ENCODE results near the gene FGR. TPM values are rescaled to one million over a fixed set of nuclear protein-coding genes. Genes with fewer than 3 reads are reported as not detected.
A peak's percentile ranks its signal among the peaks of the same experiment; 100 is the strongest.

FGR gene
- total RNA-seq, 1 donor = 0.36 TPM

DNA sequence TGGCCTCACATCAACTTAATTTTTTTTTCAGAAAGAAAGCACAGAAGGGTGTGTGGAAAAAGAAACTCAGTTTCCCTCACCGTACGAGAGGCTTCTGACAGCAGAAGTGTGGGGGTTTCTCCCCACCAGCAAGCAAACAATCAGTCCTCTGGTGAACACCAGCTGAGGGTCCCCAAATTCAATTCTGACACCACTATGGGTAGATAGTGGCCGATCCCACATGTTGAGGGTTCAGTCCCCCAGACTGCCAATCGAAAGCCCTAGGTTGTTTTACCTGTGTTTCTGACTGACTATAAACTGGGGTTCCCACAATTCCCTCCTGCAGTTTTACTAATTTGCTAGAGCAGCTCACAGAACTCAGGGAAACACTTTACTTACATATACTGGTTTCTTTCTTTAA lies 34.9 kb upstream of the FGR start:
- TF ChIP-seq, protein P1, sequence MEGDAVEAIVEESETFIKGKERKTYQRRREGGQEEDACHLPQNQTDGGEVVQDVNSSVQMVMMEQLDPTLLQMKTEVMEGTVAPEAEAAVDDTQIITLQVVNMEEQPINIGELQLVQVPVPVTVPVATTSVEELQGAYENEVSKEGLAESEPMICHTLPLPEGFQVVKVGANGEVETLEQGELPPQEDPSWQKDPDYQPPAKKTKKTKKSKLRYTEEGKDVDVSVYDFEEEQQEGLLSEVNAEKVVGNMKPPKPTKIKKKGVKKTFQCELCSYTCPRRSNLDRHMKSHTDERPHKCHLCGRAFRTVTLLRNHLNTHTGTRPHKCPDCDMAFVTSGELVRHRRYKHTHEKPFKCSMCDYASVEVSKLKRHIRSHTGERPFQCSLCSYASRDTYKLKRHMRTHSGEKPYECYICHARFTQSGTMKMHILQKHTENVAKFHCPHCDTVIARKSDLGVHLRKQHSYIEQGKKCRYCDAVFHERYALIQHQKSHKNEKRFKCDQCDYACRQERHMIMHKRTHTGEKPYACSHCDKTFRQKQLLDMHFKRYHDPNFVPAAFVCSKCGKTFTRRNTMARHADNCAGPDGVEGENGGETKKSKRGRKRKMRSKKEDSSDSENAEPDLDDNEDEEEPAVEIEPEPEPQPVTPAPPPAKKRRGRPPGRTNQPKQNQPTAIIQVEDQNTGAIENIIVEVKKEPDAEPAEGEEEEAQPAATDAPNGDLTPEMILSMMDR (IDR thresholded peaks at IDR 0.05; ENCODE audit: extremely low read depth, low read depth, low read length) = no peak
- Histone ChIP-seq H3K79me2 (ENCODE audit: insufficient read depth, low read length) (no peaks in the 10 kb centered on the region), H3K36me3 (ENCODE audit: insufficient read depth, low read length) (no peaks in the 10 kb centered on the region), H2AFZ (ENCODE audit: low read length) (no peak overlapping the region), H3K27ac (ENCODE audit: low read depth, low read length) (no peak overlapping the region), H3K27me3 (ENCODE audit: insufficient read depth, low read length) (no peaks in the 10 kb centered on the region), H3K9me3 (ENCODE audit: low read depth, low read length) (no peaks in the 10 kb centered on the region), H3K4me2 (ENCODE audit: insufficient read depth, low read length) (peak overlapping the region; percentile 92), H3K4me1 (ENCODE audit: insufficient read depth, low read length) (peaks cover 19% of the 10 kb centered on the region), H4K20me1 (ENCODE audit: insufficient read depth, low read length) (no peaks in the 10 kb centered on the region), H3K4me3 (ENCODE audit: insufficient read depth, low read length) (no peak overlapping the region)
- DNase-seq (ENCODE audit: insufficient read length, low spot score, missing footprints) = no peak

DNA sequence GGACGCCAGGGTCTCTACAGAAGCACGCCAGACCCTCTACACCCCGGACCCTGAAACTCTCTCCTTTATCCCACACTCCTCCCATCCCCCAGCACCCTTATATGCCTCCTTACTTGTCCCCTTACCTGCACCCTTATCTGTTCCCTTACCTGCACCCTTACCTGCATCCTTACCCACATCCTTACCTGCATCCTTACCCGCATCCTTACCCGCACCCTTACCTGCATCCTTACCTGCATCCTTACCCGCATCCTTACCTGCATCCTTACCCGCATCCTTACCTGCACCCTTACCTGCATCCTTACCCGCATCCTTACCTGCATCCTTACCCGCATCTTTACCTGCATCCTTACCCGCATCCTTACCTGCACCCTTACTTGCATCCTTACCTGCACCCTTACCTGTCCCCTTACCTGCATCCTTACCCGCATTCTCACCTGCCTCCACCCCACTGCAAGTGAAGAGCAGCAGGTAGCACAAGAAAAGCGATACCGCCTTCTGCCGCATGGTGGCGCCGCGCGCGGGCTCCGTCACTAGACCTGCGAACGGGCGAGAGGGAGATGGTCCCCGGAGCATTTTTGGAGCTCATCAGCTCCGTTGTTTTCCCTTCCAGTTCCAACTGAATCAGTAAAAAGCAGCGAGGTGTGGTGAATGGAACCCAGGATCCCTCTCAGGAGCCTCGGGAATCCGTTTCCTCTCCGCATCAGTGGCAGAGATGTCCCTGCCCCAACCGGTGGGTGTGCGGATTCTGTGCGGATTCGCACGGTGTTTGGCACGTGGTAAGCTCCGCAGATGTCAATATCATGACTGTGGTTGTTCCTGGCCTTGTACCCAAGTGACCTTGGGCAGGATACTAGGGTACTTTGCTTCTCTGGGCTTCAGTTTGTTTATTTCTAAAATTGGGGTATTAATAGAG lies 34.1 kb upstream of the FGR start:
- H3K27ac ChIP-seq (ENCODE audit: low read depth, low read length) = no peak overlapping the region
- H3K4me2 ChIP-seq (ENCODE audit: insufficient read depth, low read length) = peak overlapping the region; percentile 92
- H4K20me1 ChIP-seq (ENCODE audit: insufficient read depth, low read length) = no peaks in the 10 kb centered on the region
- peak; percentile 95 for DNase-seq (ENCODE audit: insufficient read length, low spot score, missing footprints)
- H3K4me1 ChIP-seq (ENCODE audit: insufficient read depth, low read length) = peaks cover 19% of the 10 kb centered on the region
- TF ChIP-seq, protein P1 (IDR thresholded peaks at IDR 0.05; ENCODE audit: extremely low read depth, low read depth, low read length) = peak; percentile 93
- no peaks in the 10 kb centered on the region for H3K79me2 ChIP-seq (ENCODE audit: insufficient read depth, low read length)
- no peaks in the 10 kb centered on the region for H3K36me3 ChIP-seq (ENCODE audit: insufficient read depth, low read length)
- H3K4me3 ChIP-seq (ENCODE audit: insufficient read depth, low read length) = peak overlapping the region; percentile 67
- H3K9me3 ChIP-seq (ENCODE audit: low read depth, low read length) = no peaks in the 10 kb centered on the region
- H3K27me3 ChIP-seq (ENCODE audit: insufficient read depth, low read length) = no peaks in the 10 kb centered on the region
- peak overlapping the region; percentile 95 for H2AFZ ChIP-seq (ENCODE audit: low read length)

GRCh38 chr1:27668121-27668807 lies 33.3 kb upstream of the FGR start:
- Histone ChIP-seq H3K27me3 (ENCODE audit: insufficient read depth, low read length) (no peaks in the 10 kb centered on the region), H3K79me2 (ENCODE audit: insufficient read depth, low read length) (no peaks in the 10 kb centered on the region), H2AFZ (ENCODE audit: low read length) (no peak overlapping the region), H3K9me3 (ENCODE audit: low read depth, low read length) (no peaks in the 10 kb centered on the region), H3K4me2 (ENCODE audit: insufficient read depth, low read length) (no peak overlapping the region), H3K4me3 (ENCODE audit: insufficient read depth, low read length) (no peak overlapping the region), H4K20me1 (ENCODE audit: insufficient read depth, low read length) (no peaks in the 10 kb centered on the region), H3K4me1 (ENCODE audit: insufficient read depth, low read length) (peaks cover 19% of the 10 kb centered on the region), H3K27ac (ENCODE audit: low read depth, low read length) (no peak overlapping the region), H3K36me3 (ENCODE audit: insufficient read depth, low read length) (no peaks in the 10 kb centered on the region)
- DNase-seq (ENCODE audit: insufficient read length, low spot score, missing footprints) = no peak
- TF ChIP-seq, protein P1 (IDR thresholded peaks at IDR 0.05; ENCODE audit: extremely low read depth, low read depth, low read length) = no peak

DNA sequence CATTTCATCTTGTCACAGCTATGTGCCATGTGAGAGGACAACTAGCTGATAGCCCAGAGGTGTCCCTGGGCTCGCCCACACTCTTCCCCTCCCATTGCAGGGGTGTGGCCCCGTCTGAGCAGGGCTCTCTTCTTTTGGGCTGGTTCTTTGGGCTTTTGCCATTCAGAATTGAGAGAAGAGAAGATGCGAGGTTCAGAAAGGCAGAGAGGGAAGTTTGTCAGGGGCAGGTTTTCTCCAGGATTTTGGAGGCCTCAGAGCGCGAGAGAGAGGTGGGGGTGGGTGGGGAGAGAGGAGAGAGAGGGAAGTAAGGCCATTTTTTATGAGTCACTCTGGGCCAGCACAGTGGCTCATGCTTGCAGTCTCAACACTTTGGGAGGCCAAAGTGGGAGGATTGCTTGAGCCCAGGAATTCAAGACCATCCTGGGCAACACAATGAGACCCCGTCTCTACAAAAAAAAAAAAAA lies 31.8 kb upstream of the FGR start:
- H3K79me2 ChIP-seq (ENCODE audit: insufficient read depth, low read length) = no peaks in the 10 kb centered on the region
- TF ChIP-seq, protein P1 (IDR thresholded peaks at IDR 0.05; ENCODE audit: extremely low read depth, low read depth, low read length) = no peak
- no peak overlapping the region for H3K4me2 ChIP-seq (ENCODE audit: insufficient read depth, low read length)
- peak; percentile 80 for DNase-seq (ENCODE audit: insufficient read length, low spot score, missing footprints)
- peaks cover 9% of the 10 kb centered on the region for H3K4me1 ChIP-seq (ENCODE audit: insufficient read depth, low read length)
- H3K9me3 ChIP-seq (ENCODE audit: low read depth, low read length) = no peaks in the 10 kb centered on the region
- no peaks in the 10 kb centered on the region for H4K20me1 ChIP-seq (ENCODE audit: insufficient read depth, low read length)
- H3K27ac ChIP-seq (ENCODE audit: low read depth, low read length) = no peak overlapping the region
- H3K36me3 ChIP-seq (ENCODE audit: insufficient read depth, low read length) = no peaks in the 10 kb centered on the region
- H3K4me3 ChIP-seq (ENCODE audit: insufficient read depth, low read length) = no peak overlapping the region
- no peak overlapping the region for H2AFZ ChIP-seq (ENCODE audit: low read length)
- no peaks in the 10 kb centered on the region for H3K27me3 ChIP-seq (ENCODE audit: insufficient read depth, low read length)

Data from osteoblast (primary cell).